ENCODE measurements around the gene MAGT1.

DNA sequence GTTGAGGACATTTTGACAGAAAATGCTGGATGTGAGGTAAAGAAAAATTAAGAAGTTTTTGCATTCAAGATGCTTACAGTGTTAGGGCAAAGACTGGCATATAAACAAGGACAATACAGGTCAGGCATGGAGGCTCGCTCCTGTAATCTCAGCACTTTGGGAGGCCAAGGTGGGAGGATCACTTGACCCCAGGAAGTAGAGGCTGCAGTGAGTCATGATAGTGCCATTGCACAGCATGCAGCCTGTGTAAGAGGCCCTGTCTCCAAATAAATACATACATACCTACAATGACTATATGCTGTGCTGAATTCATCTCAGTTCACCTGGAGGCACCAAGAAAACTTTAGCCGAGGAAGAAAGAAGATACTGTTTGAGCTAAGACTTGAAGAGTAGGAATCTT is 2.3 kb downstream of the MAGT1 start:
- TF ChIP-seq, protein P1, sequence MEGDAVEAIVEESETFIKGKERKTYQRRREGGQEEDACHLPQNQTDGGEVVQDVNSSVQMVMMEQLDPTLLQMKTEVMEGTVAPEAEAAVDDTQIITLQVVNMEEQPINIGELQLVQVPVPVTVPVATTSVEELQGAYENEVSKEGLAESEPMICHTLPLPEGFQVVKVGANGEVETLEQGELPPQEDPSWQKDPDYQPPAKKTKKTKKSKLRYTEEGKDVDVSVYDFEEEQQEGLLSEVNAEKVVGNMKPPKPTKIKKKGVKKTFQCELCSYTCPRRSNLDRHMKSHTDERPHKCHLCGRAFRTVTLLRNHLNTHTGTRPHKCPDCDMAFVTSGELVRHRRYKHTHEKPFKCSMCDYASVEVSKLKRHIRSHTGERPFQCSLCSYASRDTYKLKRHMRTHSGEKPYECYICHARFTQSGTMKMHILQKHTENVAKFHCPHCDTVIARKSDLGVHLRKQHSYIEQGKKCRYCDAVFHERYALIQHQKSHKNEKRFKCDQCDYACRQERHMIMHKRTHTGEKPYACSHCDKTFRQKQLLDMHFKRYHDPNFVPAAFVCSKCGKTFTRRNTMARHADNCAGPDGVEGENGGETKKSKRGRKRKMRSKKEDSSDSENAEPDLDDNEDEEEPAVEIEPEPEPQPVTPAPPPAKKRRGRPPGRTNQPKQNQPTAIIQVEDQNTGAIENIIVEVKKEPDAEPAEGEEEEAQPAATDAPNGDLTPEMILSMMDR (IDR thresholded peaks at IDR 0.05) = no peak
- TF ChIP-seq POLR2A (IDR thresholded peaks at IDR 0.05) (no peak), EP300 (IDR thresholded peaks at IDR 0.05; ENCODE audit: low read depth) (no peak)
